Measurements from ENCODE around the gene CRISPLD2.

CRISPLD2 gene

DNA sequence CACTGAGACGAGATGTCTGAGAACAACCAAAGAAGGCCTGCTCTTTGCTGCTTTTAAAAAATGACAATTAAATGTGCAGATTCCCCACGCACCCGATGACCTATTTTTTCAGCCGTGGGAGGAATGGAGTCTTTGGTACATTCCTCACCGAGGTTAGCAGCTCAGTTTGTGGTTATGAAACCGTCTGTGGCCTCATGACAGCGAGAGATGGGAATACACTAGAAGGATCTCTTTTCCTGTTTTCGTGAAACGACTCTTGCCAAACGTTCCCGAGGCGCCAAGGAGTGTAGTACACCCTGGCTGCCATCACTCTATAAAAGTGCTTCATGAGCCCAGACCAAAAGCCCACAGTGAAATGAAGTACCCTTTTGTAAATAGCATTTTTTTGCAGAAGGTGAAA, 87.8 kb downstream of the CRISPLD2 start:
- DNase-seq (ENCODE audit: low read depth in 1 of 2, low spot score in 1 of 2): no peak

DNA sequence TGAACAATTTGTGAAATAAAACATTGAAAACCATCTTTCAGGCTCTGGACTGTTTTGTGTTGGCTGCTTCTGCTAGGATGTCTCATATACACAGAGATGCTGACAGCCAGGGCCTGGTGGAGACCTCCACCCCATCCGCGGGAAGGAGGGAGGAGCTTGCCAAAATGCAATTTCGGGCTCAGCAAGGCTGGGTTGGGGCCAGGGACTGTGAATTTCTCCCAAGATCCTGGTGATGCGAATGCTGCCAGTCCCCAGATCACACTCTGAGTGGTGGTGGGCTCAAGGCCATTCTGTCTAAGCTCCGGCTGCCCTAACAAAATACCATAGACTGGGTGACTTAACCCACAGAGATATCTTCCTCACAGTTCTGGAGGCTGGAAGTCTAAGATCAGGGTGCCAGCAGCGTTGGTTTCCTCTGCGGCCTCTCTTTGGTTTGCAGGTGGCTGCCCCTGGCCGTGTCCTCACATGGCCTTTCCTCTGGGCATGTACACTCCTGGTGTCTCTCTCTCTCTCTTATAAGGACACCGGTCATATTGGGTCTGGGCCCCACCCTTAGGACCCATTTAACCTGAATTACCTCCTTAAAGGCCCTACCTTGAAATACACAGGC, 89.8 kb downstream of the CRISPLD2 start:
- no peak for DNase-seq (ENCODE audit: low read depth in 1 of 2, low spot score in 1 of 2)

DNA sequence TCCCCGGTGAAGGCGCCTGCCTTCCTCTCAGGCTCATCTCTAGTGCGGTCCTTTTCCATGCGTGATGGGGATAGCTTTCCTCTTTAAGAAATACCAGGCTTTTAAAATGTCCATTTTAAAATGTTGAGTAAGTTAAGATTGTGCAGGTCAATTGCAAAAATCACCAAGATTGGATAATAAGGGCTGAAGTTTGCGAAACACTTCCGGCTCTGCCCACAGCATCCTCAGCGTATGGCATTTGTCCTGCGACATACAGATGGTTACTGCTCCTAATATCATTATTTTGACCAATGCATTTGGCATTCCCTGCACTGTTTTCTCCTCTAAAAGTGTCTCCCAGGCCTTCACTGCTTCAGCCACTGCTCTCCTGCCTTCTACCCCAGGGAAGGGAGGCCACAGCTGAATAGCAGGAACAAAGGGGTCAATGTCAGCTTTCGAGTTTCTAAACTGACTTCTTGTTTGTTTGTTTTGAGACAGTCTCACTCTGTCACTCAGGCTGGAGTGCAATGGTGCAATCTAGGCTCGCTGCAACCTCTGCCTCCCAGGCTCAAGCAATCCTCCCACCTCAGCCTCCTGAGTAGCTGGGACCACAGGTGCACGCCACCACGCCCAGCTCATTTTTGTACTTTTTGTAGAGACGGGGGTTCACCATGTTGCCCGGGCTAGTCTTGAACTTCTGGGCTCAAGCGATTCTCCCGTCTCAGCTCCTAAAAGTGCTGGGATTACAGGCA, 91.9 kb downstream of the CRISPLD2 start:
- no peak for DNase-seq (ENCODE audit: low read depth in 1 of 2, low spot score in 1 of 2)

DNA sequence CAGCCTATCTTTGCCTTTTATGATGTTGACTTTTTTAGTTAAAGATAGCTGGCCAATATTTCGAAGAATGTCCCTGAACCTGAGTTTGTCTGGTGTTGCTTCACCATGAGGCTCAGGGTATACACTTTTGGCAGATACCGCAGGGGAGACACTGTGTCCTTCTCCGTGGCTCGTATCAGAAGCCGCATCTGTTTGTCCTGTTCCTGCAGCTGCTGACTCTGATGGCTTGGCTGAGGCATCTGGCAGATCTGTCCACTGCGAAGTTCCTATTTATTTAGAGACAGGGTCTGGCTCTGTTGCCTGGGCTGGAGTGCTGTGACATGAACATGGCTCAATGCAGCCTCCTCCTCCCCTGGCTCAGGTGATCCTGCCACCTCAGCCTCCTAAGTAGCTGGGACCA, 93.5 kb downstream of the CRISPLD2 start:
- no peak for DNase-seq (ENCODE audit: low read depth in 1 of 2, low spot score in 1 of 2)

DNA sequence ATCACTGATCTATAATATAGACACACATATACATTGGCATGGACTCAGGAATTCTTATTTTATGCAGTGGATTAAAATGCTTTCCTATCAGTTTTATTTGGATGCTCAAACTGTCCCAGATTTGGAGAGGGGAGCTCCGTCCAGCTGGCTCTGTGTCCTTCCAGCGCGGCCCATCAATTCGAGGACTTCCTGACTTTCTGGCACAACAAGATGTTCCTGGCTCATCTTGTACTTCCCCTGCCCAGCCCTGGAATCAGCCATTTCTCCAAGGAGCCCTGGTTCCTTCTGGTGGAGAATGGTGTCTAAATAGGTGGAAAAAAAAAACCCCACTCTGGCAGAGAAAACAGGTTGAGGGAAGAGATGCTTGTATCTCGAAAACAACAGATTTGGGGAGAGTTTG, 94.5 kb downstream of the CRISPLD2 start:
- no peak for DNase-seq (ENCODE audit: low read depth in 1 of 2, low spot score in 1 of 2)

DNA sequence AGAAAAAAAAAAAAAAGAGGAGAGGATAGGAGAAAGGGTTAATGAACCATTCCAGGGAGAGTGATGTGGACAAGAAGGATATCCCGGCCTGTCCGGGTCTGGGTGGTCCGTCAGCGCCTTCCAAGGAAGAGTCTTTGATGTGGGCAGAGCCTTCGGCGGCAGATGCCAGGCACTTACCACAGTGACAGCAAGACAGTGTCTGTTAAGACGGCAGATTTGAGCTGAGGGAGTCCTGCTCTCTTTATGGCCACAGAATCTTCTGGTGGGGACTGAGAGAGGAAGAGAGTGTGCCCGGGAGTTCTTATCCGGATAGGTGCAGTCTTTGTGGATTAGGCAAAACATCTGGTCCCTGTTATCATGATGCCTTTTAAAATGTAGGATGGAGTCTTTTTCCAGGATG, 96.4 kb downstream of the CRISPLD2 start:
- no peak for DNase-seq (ENCODE audit: low read depth in 1 of 2, low spot score in 1 of 2)

DNA sequence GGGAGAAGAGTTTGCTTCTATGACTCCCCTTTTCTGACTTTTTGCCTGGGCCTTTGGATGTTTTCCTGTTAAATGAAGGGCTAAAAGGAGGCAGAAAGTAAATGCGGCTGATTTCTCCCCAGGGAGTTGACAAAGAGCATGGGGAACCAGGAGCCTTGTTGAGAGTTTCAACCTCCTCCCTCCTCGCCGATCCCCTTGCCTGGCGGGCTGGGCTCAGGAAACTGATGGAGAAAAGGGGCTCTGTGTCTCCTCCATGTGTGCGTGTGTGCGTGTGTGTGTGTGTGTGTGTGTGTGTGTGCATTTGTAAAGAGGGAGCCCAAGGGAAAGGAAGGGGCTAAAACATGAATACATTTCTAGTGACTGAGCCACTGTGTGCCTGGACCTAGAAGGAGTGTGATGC, 97.1 kb downstream of the CRISPLD2 start:
- DNase-seq (ENCODE audit: low read depth in 1 of 2, low spot score in 1 of 2): no peak

DNA sequence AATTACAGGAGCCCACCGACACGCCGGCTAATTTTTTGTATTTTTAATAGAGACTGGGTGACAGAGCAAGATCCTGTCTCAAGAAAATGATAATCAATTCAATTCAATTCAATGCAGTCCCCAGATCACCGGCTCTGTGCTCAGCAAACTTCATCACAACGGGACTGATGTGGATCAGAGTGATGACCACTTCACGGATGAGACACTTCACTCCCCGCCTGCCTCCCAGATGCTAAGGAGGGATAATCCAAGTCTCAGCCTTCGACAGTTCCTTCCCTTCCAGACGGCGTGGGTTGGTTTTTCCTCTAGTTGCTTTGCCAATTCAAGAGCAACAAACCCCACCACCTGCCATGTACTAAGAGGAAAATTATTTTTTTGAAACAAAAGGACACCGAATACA, 97.7 kb downstream of the CRISPLD2 start:
- no peak for DNase-seq (ENCODE audit: low read depth in 1 of 2, low spot score in 1 of 2)

DNA sequence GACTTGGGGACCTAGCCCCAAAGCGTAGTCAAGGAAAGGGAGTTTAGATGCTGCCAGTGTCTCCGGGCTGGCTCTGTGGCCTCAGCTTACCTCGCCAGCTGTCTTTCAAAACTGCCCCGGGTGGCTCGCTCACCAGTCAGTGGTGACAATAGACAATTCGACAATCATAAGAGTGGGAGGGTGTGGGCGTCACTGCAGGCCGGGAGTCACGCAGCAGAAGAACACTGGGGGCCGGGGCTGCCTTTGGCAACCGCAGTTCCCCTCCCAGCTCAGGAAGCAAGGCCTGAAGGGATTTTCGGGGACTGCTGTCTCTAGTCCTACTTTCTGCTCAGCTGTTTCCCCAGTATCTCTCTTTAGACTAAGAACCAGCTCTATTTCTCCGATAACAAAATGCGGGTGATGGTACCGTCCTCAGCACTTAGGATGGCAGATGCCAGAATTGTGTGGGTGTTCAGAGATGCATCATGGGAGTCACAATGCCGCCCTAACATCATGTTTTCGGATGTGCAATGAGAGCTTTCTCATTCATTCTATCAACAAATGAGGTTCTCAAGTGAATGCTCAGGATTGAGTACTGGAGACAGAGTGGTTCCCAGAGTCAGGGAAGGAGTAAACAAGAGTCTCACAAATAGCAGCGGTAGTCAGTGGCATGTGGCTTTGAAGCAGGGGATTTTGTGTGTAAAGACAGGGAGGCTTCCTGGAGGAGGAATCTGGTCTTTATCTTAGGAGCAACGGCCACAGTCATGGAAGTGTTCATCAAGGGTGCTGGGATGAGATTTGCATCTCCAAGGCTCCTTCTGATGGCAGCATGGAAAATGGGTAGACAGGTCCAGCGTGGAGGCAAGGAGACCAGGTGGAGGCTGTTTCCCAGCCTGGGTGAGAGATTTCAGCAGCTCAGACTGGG, 98.5 kb downstream of the CRISPLD2 start:
- no peak for DNase-seq (ENCODE audit: low read depth in 1 of 2, low spot score in 1 of 2)

DNA sequence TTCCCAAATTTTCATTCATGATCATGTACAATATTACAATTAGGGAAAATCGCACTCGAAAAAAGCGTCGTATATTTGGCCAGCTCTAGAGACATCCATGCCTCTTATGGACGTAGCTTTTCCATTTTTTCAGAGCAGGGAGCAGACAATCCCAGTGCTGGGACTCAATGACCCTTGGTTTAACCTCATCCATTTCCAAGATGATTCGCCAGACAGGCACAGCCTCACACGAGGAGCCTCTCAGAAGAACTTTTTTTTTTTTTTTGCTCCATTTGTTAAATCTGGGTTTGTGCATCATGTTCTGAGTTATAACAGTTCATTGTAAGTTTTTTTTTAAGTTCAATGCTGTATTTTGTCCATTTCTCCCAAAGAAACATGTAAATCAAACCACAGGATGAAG, 99.5 kb downstream of the CRISPLD2 start:
- DNase-seq (ENCODE audit: low read depth in 1 of 2, low spot score in 1 of 2): no peak

DNA sequence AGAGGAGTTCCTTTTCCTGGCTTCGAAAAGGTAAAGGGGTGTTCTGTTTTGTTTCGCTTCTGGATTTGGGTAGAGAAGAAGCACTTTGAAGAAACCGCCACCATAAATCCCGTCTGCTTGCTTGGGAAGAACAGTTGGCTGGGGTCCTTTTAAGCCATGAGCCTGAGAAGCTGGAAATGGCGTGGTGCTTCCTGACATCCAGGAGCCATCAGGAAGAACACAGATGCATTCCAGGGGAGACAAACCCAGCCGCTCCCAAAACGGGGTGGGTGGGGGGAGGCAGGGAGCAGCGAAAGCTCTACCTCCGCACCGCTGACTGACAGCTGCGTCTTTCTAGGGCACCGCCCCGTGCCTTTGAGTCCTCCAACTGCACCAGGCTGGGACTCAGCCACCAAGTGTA, 99.9 kb downstream of the CRISPLD2 start:
- no peak for DNase-seq (ENCODE audit: low read depth in 1 of 2, low spot score in 1 of 2)

DNA sequence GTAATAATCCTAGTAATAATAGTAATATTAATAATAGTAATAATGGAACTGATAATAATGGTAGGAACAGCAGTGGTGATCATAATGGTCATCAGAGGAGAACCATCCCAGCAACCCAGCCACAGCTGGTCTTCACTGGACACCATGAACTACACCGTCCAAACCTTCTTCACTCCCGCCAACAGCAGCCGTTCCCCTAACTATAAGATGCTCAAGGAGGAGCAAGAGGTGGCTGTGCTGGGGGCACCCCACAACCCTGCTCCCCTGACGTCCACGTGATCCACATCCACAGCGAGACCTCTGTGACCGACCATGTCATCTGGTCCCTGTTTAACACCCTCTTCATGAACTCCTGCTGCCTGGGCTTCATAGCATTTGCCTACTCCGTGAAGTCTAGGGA, 100.5 kb downstream of the CRISPLD2 start:
- no peak for DNase-seq (ENCODE audit: low read depth in 1 of 2, low spot score in 1 of 2)

DNA sequence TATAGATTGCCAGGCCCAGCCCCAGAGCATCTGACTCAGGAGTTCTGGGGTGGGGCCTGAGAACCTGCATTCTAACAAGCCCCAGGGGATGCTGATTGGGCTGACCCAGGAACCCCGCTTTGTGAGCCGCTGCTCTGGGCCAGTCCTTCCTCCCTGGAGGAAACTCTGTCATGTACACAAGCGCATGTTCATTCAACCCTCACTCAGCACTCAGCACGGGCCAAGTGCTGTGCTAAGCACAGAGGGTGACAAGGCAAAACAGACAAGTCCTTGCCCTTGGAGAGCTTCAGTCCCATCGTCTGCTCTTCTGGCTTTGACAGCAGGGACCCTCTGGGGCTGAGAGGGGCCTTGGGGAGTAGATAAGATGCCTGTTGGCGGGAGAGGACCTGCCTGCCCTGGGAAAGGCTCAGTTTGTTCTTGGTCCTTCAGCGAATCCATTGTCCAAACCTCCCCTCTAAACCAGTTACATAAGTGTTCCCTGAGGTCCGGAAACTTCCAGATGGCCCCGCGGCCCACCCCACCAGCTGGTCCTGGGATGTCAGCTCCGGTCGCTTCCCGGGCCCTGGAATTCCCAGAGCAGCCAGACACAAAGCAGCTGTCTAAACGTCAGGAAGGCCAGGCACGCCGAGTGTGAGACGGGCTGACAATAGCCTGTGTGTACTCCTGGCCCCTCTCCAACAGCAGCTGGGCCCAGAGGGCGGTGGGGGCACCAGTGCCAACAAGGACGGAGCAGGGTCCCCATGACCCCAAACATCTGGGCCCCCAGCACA, 102.8 kb downstream of the CRISPLD2 start:
- no peak for DNase-seq (ENCODE audit: low read depth in 1 of 2, low spot score in 1 of 2)

DNA sequence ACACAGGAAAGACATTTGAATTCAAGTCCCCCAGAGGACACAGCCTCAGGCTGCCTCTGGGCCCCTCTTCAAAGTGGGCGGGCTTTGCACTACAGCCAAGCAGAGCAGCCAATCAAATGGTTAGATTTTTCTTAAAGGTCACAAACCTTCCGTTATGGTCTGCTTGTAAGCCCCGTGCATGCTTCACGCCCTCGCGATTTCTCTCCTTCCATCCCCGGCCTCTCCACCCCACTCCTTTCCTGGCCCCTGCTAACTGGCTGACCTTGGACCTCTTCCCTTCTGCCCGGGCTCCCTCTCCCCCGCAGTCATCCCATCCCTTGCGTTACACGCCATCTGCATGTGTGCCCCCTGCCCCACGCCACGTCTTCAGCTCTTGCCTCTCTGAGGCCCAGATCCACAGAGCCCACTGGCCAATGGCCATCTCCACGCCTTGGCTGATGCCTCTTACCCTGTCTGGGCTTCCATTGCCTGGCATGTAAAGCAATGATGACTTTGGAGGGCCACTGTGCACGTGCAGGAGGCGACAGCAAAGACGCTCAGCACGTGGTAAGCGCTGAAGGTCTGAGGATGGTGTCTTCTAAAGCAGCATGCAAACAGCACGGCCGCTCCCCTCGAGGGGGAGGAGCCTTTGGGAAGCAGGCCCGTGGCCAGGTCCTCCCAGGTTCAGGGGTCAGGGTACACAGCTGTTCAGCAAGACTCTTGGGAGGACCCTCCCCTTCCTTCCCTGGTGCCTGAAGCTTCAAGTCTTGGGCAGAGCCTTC, 104.7 kb downstream of the CRISPLD2 start:
- DNase-seq (ENCODE audit: low read depth in 1 of 2, low spot score in 1 of 2): no peak

DNA sequence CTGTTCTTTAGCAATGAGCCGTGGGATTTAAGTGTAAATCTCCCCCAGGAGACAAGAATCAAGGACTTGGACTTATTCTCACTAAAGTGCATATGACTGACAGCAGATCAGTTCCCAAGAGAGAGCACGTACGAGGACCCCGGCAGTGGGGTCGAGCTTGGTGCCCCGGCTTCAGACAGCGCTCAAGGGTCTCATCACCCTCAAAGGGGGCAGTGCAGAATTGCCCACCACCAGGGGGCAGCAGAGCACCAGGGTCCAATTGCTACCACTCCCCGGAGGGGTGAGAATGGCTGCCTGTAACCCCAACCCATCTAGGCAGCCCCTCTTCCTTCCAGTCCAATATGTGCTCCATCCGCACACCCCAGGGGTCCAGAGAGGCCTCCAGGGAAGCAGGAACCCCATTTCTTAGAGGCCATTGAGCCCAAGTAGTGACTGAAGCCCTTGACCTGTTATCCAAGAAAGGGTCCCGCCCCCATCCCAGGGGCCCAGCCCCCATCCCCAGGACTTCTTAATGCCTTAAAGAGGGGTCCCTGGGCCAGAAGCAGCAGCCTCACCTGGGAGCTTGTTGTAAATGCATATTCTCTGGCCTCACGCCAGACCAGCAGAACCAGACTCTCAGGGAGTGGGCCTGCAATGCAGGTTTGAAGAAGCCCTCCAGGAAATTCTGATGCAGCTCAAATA, 105.4 kb downstream of the CRISPLD2 start:
- peak; percentile 31 to 62 for DNase-seq (ENCODE audit: low read depth in 1 of 2, low spot score in 1 of 2)

DNA sequence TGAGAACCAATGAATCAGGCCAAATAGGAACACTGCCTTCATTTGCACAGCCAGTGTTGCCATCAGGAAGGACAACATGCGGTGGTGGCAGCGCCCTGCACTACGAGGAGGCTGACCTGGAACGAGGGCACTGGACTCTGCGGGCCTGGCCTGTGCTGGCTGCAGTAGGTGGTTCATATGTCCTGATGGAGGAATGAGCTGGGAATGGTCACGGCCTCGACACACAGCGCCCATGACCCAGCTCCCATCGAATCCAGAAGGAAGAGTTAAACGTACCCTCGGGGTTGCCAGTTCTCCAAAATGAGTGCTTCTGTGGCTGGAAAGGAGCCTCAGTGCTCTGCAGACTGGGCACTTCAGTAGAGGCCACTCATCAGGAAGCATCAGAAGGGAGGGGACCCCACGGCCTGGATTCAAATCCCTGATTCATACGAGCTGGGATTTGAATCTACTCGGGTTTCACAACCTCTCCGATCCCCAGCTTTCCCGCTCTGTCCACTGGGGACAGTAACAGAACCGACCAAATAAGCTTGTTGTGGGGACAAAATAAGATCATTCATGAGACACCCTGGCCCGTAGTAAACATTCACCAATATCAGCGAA, 106.1 kb downstream of the CRISPLD2 start:
- no peak for DNase-seq (ENCODE audit: low read depth in 1 of 2, low spot score in 1 of 2)

DNA sequence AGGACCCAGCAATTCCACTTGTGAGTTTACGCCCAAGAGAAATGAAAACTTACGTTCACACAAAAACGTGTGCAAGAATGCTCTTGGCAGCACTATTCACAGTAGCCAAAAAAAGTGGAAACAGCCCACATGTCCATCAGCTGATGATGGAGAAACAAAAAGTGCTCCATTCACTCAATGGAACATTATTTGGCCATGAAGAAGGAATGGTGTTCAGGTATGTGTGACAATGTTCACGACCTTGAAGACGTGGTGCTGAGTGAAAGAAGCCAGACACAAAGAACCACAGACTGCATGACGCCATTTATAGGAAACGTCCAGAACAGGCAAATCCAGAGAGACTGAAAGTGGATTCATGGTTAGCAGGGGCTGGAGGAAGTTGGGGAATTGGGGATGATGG, 106.7 kb downstream of the CRISPLD2 start:
- DNase-seq (ENCODE audit: low read depth in 1 of 2, low spot score in 1 of 2): no peak

DNA sequence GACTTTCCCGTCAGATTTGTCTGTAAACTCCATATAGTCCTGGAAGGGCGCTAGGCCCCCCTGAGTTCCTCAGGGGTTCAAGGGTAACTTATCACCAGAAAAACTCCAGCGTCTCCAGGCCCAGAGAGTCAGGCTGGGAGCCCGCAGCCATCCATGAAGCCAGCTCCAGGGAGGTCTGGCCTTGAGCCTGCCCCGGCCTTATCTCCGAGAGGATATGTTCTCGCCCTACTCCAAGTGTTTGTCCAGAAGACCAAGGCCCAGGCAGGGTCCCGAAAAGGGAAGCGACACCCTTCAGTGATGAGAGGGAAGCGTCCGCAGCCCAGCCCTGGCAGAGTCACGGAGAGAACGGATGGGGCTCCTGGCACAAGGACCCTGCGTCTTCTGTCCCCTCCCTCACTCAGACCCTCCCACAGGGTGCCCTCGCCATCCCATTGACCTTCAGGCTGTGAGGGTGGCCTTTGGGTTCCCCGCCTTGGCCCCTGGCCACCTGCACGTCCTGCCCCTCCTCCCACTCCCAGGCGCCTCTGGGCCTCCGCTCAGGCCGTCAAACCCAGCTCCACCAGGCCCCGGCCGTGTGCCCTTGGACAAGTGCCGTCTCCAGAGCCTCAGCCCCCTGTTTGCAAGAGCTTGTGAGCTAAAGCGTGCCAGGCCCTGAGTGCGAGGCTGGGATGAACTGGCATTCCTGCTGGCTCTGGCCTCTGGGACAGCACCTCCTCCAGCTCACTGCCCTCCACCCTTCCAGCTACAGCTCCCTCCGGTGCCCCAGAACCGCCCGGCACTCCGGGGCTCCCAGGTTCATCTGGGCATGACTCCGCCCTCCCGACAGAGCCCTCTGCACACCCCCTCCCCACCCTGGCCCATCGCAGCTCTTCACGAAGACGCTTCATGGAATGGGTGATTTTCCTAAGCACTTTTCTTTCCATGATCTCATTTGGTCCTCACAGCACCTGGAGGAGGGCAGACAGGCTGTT, 108.1 kb downstream of the CRISPLD2 start:
- no peak for DNase-seq (ENCODE audit: low read depth in 1 of 2, low spot score in 1 of 2)

Measured in stimulated activated CD4-positive, alpha-beta T cell treated with anti-CD3 and anti-CD28 coated beads, Interleukin-15, amount 100 ng/mL, for 1 hour (primary cell).